SK-N-MC (cell line): ENCODE results near the gene SLC25A13.

Experiments used
- EZH2 ChIP-seq: fragments of 200-600 bp; sonication (generic); IDR thresholded peaks from one replicate; pipeline ENCODE4 v1.6.1; 2017; ENCODE audit warnings: antibody characterized with exemption
- FOXP2 ChIP-seq: optimal IDR thresholded peaks from 2 replicates; pipeline ENCODE3; 2011; ENCODE audit warnings: mild to moderate bottlenecking, moderate library complexity; ENCODE audit not compliant: insufficient read depth; ENCODE audit errors: extremely low read length, control extremely low read depth
- POLR2AphosphoS5 ChIP-seq: IDR thresholded peaks from 2 replicates; pipeline ENCODE4 v1.6.1; 2012; ENCODE audit warnings: mild to moderate bottlenecking, low read depth, low read length, borderline replicate concordance

GRCh38 chr7:96181174-96181573 is 140.7 kb downstream of the SLC25A13 start:
- TF ChIP-seq EZH2: no peak
- no peak for TF ChIP-seq POLR2AphosphoS5
- TF ChIP-seq FOXP2: no peak
